Calu3 (cell line): ENCODE results near the gene HEATR9. TPM values are rescaled to one million over a fixed set of nuclear protein-coding genes. Genes with fewer than 3 reads are reported as not detected.
A peak's percentile ranks its signal among the peaks of the same experiment; 100 is the strongest.

ENCODE experiments used
- BruUV-seq: library from RNA; stranded (reverse); fragments of 400-500 nt; replicated peaks from 2 replicates; lab custom pipeline; 2021; lab: Mats Ljungman, UMichigan
- CTCF ChIA-PET: fragments of 300-600 bp; sonication (Branson Sonifier 250); formaldehyde crosslinking; loops from one replicate; lab custom pipeline; 2022; ENCODE audit warnings: antibody characterized with exemption; lab: Charles Lee
- DNase-seq: peaks from one replicate; pipeline ENCODE4 v3.0.0; 2022
- H3K27ac Mint-ChIP-seq: one replicate; pipeline ENCODE4 v1.8.0; 2022; ENCODE audit warnings: mixed read lengths; ENCODE audit not compliant: unreplicated experiment
- H3K27me3 Mint-ChIP-seq: one replicate; pipeline ENCODE4 v1.8.0; 2022; ENCODE audit warnings: mixed read lengths; ENCODE audit not compliant: unreplicated experiment
- H3K36me3 Mint-ChIP-seq: one replicate; pipeline ENCODE4 v1.8.0; 2022; ENCODE audit warnings: mild to moderate bottlenecking, moderate library complexity, mixed read lengths; ENCODE audit not compliant: insufficient read depth, unreplicated experiment
- H3K4me1 Mint-ChIP-seq: one replicate; pipeline ENCODE4 v1.8.0; 2022; ENCODE audit warnings: mild to moderate bottlenecking, low read depth, mixed read lengths; ENCODE audit not compliant: unreplicated experiment
- H3K4me3 Mint-ChIP-seq: one replicate; pipeline ENCODE4 v1.8.0; 2022; ENCODE audit warnings: mild to moderate bottlenecking, low read depth, moderate library complexity, mixed read lengths; ENCODE audit not compliant: unreplicated experiment
- H3K9me3 Mint-ChIP-seq: one replicate; pipeline ENCODE4 v1.8.0; 2022; ENCODE audit warnings: low read depth, mixed read lengths; ENCODE audit not compliant: unreplicated experiment
- intact Hi-C: fragments of 100-400 bp; cut with micrococcal nuclease; formaldehyde crosslinking; loops from one replicate; pipeline ENCODE4 v1.10.0; 2022; ENCODE audit not compliant: unreplicated experiment
- total RNA-seq: library from RNA; stranded (reverse); gene quantifications from 2 replicates; pipeline ENCODE4 v1.2.3, GENCODE V29; 2022
- TF ChIP-seq, protein P1 (sequence below): fragments of 200-600 bp; IDR thresholded peaks from one replicate; pipeline ENCODE4 v1.8.0; 2022; ENCODE audit warnings: antibody characterized with exemption; ENCODE audit not compliant: unreplicated experiment

The HEATR9 gene
- total RNA-seq, 1 experiment from 2014 or later, result not detected

DNA sequence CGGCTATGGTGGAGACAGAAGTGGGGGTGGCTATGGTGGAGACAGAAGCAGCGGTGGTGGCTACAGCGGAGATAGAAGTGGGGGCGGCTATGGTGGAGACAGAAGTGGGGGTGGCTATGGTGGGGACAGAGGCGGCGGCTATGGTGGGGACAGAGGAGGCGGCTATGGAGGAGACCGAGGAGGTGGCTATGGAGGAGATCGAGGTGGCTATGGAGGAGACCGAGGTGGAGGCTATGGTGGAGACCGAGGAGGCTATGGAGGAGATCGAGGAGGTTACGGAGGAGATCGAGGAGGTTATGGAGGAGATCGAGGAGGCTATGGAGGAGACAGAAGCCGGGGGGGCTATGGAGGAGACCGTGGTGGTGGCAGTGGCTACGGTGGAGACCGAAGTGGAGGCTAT, 24.1 kb downstream of the HEATR9 start:
- intact Hi-C loops, result no loop called here
- DNase-seq, result no peak
- no peaks in the 10 kb centered on the region for H3K9me3 Mint-ChIP-seq
- H3K27ac Mint-ChIP-seq, result no peak overlapping the region
- H3K36me3 Mint-ChIP-seq, result peaks cover 84% of the 10 kb centered on the region
- TF ChIP-seq, protein P1, sequence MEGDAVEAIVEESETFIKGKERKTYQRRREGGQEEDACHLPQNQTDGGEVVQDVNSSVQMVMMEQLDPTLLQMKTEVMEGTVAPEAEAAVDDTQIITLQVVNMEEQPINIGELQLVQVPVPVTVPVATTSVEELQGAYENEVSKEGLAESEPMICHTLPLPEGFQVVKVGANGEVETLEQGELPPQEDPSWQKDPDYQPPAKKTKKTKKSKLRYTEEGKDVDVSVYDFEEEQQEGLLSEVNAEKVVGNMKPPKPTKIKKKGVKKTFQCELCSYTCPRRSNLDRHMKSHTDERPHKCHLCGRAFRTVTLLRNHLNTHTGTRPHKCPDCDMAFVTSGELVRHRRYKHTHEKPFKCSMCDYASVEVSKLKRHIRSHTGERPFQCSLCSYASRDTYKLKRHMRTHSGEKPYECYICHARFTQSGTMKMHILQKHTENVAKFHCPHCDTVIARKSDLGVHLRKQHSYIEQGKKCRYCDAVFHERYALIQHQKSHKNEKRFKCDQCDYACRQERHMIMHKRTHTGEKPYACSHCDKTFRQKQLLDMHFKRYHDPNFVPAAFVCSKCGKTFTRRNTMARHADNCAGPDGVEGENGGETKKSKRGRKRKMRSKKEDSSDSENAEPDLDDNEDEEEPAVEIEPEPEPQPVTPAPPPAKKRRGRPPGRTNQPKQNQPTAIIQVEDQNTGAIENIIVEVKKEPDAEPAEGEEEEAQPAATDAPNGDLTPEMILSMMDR, result no peak
- no peak overlapping the region for H3K4me3 Mint-ChIP-seq
- H3K27me3 Mint-ChIP-seq, result no peaks in the 10 kb centered on the region
- no peaks in the 10 kb centered on the region for H3K4me1 Mint-ChIP-seq
- TSS peak; percentile 77 for BruUV-seq
- CTCF ChIA-PET, result no interaction called here

DNA sequence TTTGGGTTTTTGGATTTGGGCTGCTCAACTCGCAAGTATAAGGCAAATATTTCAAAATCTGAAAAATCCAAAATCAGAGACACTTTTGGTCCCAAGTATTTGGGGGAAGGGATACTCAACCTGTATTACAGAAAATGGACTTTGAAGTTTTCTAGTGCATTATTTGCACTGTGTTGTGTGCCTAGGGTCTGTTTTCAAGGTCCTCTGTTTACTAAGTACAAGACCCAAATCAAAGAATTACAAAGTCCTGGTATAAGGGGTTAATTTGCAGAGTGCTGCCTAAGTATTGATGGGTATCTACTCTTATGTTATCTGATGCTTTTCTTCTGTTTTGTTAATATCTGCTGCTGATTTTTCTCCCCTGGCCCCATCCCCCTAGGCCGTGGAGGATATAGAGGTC, 25.0 kb downstream of the HEATR9 start:
- BruUV-seq, result no TSS peak
- CTCF ChIA-PET, result no interaction called here
- Mint-ChIP-seq H3K27me3 (no peaks in the 10 kb centered on the region), H3K9me3 (no peaks in the 10 kb centered on the region), H3K4me3 (no peak overlapping the region), H3K4me1 (no peaks in the 10 kb centered on the region), H3K27ac (no peak overlapping the region), H3K36me3 (peaks cover 82% of the 10 kb centered on the region)
- intact Hi-C loops, result no loop called here
- TF ChIP-seq, protein P1, result no peak
- DNase-seq, result no peak

DNA sequence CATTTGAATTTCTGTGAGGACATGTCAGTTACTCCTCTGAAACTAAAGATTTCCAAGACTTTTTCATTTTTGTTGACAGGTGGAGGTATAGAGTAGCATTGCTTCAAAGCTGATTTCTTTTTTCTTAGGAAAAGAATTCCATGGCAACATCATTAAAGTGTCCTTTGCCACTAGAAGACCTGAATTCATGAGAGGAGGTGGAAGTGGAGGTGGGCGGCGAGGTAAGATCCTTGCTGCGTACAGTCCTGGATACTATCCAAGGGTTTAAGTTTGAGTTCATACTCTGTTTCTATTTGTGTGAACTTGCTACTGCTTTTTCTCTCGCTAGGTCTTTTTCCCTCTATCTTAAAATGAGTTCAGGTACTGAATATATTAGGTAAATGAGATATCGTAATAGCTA, 26.5 kb downstream of the HEATR9 start:
- DNase-seq, result no peak
- H3K36me3 Mint-ChIP-seq, result peaks cover 69% of the 10 kb centered on the region
- intact Hi-C loops, result no loop called here
- CTCF ChIA-PET, result interaction anchor here (0.8 kb wide), 1 partner anchor 12 kb away, joined by 5 read pairs; no protein-coding TSS in a partner anchor
- H3K27me3 Mint-ChIP-seq, result no peaks in the 10 kb centered on the region
- no peak overlapping the region for H3K4me3 Mint-ChIP-seq
- H3K9me3 Mint-ChIP-seq, result no peaks in the 10 kb centered on the region
- H3K4me1 Mint-ChIP-seq, result no peaks in the 10 kb centered on the region
- H3K27ac Mint-ChIP-seq, result no peak overlapping the region
- TF ChIP-seq, protein P1, result no peak
- no TSS peak for BruUV-seq

DNA sequence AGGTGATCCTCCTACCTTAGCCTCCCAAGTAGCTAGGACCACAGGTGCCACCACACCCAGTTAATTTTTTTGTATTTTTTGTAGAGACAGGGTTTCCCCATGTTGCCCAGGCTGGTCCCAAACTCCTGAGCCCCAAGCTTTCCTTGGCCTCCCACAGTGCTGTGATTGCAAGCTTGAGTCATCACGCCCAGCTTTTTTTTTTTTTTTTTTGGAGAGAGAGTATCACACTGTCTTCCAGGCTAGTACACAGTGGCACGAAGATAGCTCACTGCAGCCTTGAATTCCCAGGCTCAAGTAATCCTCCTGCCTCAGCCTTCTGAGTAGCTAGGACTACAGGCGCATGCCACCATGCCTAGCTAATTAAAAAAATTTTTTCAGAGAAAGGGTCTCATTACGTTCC, 27.2 kb downstream of the HEATR9 start:
- Mint-ChIP-seq H3K27ac (no peak overlapping the region), H3K27me3 (no peaks in the 10 kb centered on the region), H3K36me3 (peaks cover 71% of the 10 kb centered on the region), H3K9me3 (no peaks in the 10 kb centered on the region), H3K4me3 (no peak overlapping the region), H3K4me1 (no peaks in the 10 kb centered on the region)
- DNase-seq, result no peak
- intact Hi-C loops, result no loop called here
- no TSS peak for BruUV-seq
- CTCF ChIA-PET, result interaction anchor here (0.5 to 0.8 kb wide), 4 partner anchors 12 to 239 kb away, joined by 3 to 5 read pairs (median 4); no protein-coding TSS in a partner anchor
- TF ChIP-seq, protein P1, result no peak
